D341Med (cell line): ENCODE results near the gene APCS.

Experiments used
- DNase-seq: peaks from one replicate; pipeline ENCODE4 v3.0.0; 2012; ENCODE audit warnings: low spot score

The APCS gene

DNA sequence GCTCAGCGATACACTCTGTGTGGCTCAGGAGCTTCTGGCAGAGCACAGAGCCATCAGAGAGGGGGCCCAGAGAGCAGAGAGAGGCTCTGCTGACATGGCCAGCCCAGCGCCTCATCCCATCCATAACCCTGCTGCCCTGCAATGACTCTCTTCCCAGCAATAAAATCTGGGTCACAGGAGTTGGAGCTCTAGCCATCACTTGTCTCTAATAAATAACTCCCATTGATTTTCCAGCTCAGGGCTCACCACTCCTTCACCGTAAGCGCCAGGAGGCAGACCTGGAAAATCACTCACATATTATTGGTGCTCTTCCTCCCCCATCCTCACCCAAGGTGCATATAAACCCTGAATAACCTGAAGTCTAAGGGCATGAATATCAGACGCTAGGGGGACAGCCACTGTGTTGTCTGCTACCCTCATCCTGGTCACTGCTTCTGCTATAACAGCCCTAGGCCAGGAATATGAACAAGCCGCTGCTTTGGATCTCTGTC, at the start of gene APCS:
APCS (plus strand) TSS at position 366 of the 491 bp plus-strand sequence; CDS start at position 462, 96 bp downstream.
- DNase-seq, result no peak

DNA sequence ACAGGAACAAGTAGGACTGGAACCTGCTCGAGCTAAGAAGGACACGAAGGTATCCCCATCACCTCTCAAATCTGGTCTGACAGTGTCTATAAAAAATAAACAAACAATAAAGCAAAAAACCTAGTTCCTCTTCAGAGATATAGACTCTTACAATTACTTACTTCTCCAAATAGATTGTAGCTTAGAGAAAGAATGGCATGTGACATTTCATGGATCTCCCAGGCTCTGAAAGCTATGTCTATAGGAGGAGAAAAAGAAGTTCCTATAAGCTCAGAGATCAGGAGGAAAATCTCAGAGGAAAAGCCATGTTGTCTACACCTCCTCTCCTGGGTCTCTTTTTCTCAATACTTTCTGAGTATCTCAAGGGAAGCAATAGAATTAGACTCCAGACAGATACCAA, 39.5 kb upstream of the APCS start:
- DNase-seq, result no peak

- no peak for DNase-seq
Measured at GRCh38 chr1:159554261-159554660, 33.4 kb upstream of the APCS start.

DNA sequence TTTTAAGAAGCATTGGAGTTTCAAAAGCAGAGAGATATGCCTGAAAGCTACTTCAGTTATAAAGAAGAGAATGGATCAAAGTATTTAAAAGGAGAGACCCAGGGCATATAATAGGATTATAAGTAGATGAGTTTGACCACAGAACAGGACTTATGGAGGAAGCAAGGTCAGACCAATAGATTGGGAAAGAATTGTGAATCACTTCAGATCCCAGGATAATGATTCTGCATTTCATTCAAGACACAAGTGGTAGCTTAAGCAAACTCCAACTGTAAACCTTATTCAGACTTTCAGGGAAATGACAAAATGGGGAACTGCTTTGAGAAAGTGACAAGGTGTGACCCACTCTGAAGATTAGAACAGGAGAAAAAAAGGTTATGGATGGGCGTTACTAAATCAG, 32.9 kb upstream of the APCS start:
- no peak for DNase-seq

DNA sequence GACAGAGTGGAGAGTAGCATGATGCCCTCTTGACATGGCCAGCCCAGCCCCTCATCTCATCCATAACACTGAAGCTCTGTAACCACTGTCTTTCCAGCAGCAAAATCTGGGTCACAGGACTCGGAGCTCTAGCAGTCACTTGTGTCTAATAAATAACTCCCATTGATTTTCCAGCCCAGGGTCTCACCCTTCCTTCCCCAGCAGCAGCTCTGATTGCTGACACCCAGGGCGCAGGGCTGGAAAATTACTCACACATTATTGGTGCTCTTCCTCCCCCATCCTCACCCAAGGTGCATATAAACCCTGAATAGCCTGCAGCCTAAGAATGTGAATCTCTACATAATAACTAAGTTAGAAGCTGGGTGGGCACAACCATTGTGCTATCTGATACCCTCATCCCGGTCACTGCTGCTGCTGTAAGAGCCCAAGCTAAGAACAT, 30.7 kb upstream of the APCS start:
- DNase-seq, result no peak

GRCh38 chr1:159560599-159560998, 27.0 kb upstream of the APCS start:
- no peak for DNase-seq

DNA sequence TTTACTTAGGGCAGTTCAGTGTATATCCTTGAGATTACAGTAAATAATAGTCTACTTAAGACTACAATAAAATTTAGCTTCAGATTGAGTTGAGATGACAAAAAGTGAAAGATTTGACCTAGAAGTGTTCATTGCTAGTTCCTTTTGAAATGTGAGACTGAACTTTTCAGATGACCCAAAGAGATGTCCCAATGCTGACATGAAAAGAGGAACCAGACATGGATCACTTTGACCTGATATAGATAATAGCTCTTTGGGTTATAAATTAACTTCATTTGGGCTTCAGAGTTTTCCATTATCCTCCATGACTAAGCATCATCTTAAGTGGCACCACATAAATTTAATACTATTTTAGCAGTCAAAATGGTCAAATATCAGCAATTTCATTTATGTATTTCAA, 26.1 kb upstream of the APCS start:
- DNase-seq, result no peak

DNA sequence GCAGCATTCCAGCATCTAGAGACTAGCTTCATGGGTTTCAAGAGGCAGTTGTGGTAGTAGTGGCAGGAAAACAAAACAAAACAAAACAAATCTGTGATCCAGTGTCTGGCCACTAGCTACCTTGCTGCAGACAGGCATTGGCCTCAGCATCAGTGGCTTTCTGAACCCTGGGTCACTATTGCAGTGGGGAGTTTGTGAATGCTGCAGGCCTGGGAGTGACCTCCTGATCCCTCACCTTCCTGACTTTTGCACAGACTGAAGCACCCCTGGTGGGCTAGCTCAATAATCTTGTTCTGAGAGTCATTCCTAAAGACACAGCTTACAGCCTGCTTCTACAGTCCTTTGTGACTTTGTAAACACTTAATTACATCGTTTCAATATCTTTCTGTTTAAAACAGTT, 24.9 kb upstream of the APCS start:
- no peak for DNase-seq

DNA sequence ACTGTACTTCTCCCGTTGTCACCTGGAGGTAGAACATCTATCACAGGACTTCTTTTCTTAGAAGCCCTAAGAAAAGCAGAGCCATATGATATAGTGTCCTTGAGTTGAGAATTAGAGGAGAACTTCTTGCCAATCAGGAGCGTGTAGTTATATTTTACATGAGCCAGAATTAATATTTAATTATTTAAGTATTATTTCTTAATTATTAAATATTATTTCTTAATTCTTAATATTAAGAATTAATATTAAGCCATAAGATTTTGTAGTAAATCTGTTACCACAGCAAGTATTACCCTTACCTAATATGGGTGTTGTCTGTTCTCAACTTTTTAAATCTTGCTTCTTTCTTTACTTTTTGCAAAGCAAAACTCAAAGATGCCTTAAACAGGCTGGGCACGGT, 10.2 kb upstream of the APCS start:
- DNase-seq, result no peak

DNA sequence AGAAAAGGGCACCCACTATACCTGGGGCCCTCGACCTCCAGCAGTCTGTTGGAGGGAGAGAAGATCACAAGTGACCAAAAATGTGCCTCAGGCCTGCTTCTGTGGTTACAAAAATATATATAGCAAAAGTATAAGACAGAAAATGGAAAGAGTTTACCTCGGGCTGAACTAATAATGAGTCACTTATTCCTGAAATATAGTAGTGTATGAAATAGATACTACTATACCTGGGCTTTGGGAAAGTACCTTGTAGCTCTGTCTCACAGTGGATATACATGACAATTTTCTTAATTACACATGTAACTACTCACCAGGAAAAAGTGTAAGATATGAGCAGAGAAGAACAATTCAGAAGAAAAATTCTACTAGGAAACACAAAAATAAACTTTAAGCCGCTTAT, 7.3 kb upstream of the APCS start:
- DNase-seq, result no peak

DNA sequence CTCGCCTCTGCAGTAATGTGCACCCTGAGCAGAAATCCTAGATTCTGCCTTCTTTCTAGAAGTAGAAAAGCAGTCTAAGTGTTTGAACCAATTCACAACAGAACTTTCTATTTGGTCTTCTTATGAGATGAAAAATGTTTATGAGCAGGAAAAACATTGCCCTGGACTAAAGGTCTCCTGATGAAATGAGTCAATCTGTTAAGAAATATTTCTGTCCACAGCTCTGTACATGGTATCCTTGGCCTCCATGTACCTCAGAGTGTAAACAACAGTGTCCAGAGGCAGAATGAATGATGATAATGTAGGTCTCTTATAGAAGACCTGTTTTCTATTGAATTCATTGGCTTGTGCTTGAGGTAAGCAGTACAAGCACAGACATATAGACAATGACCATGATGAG, 6.2 kb upstream of the APCS start:
- no peak for DNase-seq

DNA sequence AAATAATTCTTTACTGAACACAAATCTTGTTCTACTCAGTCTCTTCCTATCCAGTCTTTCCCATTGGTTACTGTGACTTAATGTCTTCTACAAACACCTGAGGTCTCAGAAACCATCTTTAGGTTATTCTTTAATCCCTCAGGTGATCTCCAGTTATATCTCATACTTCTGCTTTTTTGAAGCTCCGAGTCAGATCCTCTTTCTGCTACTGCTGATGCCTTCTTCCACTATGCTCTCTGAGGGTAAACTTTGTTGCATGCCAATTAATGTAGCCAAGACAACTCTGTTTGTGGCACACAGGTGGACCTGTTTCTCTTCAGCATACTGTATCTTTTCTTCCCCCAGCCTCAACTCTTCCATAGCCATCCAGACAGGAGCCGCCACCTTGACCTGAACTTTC, 3.1 kb upstream of the APCS start:
- no peak for DNase-seq

GRCh38 chr1:159591981-159592380, 4.4 kb downstream of the APCS start:
- no peak for DNase-seq

GRCh38 chr1:159594625-159595405, 7.2 kb downstream of the APCS start:
- no peak for DNase-seq

DNA sequence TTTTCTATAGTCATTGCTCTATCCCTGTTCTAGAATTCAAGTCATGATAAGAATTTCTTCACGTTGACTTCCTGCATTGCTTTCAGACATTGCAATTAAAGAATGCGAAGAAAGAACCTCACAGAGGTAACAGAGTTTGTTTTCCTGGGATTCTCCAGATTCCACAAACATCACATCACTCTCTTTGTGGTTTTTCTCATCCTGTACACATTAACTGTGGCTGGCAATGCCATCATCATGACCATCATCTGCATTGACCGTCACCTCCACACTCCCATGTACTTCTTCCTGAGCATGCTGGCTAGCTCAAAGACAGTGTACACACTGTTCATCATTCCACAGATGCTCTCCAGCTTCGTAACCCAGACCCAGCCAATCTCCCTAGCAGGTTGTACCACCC, 10.6 kb downstream of the APCS start:
- DNase-seq, result no peak

DNA sequence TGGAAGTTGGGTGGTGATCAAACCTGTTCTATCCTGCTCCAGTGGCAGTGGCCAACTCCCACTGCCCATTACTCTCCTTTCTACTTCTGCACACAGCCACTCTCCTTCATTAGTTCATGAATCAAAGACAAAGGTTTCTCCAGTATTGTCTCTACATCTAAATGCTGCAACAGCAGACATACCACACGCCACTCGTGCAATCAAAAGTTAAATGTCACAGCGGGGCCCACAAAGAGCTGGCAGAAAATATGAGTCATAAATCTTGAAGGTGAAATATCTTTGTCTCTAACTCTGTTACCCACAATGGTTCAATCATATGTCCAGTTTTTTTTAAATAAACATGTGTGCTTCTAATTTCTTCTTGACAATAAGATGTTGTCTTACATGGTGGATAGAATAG, 13.3 kb downstream of the APCS start:
- no peak for DNase-seq

DNA sequence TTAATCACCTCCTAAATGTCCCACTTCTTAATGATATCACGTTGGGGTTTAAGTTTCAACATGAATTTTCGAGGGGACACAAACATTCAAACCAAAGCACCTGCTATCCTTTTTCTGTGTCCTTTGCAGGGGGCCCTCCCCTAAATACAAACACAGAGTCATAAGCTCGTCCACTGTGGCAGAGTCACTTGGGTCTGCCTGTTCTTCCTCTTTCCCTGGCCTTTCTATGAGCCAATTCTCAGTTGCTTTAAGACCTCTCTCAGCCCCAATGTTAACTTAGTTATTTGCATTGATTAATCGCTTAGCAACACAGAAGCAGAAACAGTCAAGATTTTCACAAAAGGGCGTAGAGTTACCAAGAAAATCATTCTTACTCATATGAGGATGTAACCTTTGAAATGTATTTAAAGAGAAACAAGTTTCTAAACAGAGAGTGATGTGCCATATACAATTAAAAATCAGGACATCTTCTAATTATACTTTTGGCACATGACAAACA, 14.9 kb downstream of the APCS start:
- no peak for DNase-seq

GRCh38 chr1:159612211-159612885, 24.7 kb downstream of the APCS start:
- no peak for DNase-seq

DNA sequence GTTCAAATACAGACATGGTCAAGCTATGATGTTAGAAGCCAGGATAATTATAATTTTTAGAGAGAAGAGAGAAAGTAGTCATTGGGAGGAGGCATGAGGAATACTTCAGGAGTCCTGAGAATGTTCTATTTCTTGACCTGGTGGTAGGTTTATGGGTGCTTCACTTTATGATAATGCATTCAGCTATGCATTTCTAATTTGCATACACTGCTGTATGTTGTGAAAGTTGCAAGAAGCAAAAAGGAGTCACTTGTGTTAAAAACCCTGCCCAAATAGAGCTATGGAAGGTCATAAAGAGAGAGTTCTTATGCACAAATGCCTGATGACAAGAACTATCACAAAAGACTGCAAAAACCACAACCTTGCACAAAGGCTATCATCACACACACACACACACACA, 45.3 kb downstream of the APCS start:
- DNase-seq, result no peak
